Neural cell (in vitro differentiated cells): ENCODE data around the gene BLOC1S5. TPM values are rescaled to one million over a fixed set of nuclear protein-coding genes. Genes with fewer than 3 reads are reported as not detected.

Source experiments
- H2AFZ ChIP-seq: fragments of 200-600, 300-800 bp; sonication (generic), shearing (Covaris generic); 2 replicates; pipeline ENCODE4 v1.6.0; 2014; ENCODE audit warnings: low read depth, mild to moderate bottlenecking, antibody characterized with exemption, low read length, moderate library complexity
- H3F3A ChIP-seq: fragments of 200-600 bp; shearing (Covaris generic); 2 replicates; pipeline ENCODE4 v1.6.1; 2016; ENCODE audit warnings: mild to moderate bottlenecking, moderate library complexity, mixed read lengths, antibody characterized with exemption, low read length; ENCODE audit not compliant: insufficient read depth, poor library complexity, severe bottlenecking
- H3K27ac ChIP-seq: fragments of 200-600, 300-800 bp; sonication (generic), shearing (Covaris generic); 2 replicates; pipeline ENCODE4 v1.5.1; 2014; ENCODE audit warnings: mild to moderate bottlenecking, low read length, moderate library complexity
- H3K27me3 ChIP-seq: fragments of 300-800, 200-600 bp; sonication (generic), shearing (Covaris generic); 2 replicates; pipeline ENCODE4 v1.6.0; 2014; ENCODE audit warnings: mild to moderate bottlenecking, low read depth, low read length, moderate library complexity; ENCODE audit not compliant: insufficient read depth
- H3K36me3 ChIP-seq: fragments of 300-800, 200-600 bp; sonication (generic), shearing (Covaris generic); 2 replicates; pipeline ENCODE4 v1.5.1; 2014; ENCODE audit warnings: mild to moderate bottlenecking, antibody characterized with exemption, low read length, moderate library complexity; ENCODE audit not compliant: insufficient read depth
- H3K4me2 ChIP-seq: fragments of 300-800, 200-600 bp; sonication (generic), shearing (Covaris generic); 2 replicates; pipeline ENCODE4 v1.6.0; 2014; ENCODE audit warnings: mild to moderate bottlenecking, low read length
- H3K4me3 ChIP-seq: fragments of 300-800, 200-600 bp; sonication (generic), shearing (Covaris generic); 2 replicates; pipeline ENCODE4 v1.5.1; 2014; ENCODE audit warnings: mild to moderate bottlenecking, low read length, moderate library complexity
- H3K79me2 ChIP-seq: fragments of 200-600 bp; shearing (Covaris generic); replicated peaks from 2 replicates; pipeline ENCODE4 v1.6.0; 2014; ENCODE audit warnings: mild to moderate bottlenecking, low read length, moderate library complexity; ENCODE audit not compliant: insufficient read depth
- H3K9ac ChIP-seq: fragments of 300-800, 200-600 bp; sonication (generic), shearing (Covaris generic); 2 replicates; pipeline ENCODE4 v1.6.1; 2016; ENCODE audit warnings: mild to moderate bottlenecking, low read length, mixed read lengths
- H3K9me2 ChIP-seq: fragments of 200-600 bp; shearing (Covaris generic); 2 replicates; pipeline ENCODE4 v1.6.1; 2016; ENCODE audit warnings: mild to moderate bottlenecking, low read length, mixed read lengths; ENCODE audit not compliant: insufficient read depth
- H3K9me3 ChIP-seq: fragments of 200-600, 300-800 bp; sonication (generic), shearing (Covaris generic); 2 replicates; pipeline ENCODE4 v1.6.1; 2016; ENCODE audit warnings: mild to moderate bottlenecking, mixed run types, low read length, moderate library complexity, mixed read lengths
- H4K20me1 ChIP-seq: fragments of 200-600 bp; shearing (Covaris generic); 2 replicates; pipeline ENCODE4 v1.6.1; 2016; ENCODE audit warnings: mild to moderate bottlenecking, mixed run types; ENCODE audit not compliant: insufficient read depth
- EP300 ChIP-seq: fragments of 450-650 bp; conservative IDR thresholded peaks from 2 replicates; pipeline ENCODE4 v1.6.1; 2014; ENCODE audit warnings: antibody characterized with exemption, mild to moderate bottlenecking, moderate library complexity; ENCODE audit not compliant: poor library complexity, severe bottlenecking
- EZH2 ChIP-seq: fragments of 200-600, 300-800 bp; shearing (Covaris generic), sonication (generic); IDR thresholded peaks from 2 replicates; pipeline ENCODE4 v1.6.1; 2014; ENCODE audit warnings: antibody characterized with exemption, low read length, borderline replicate concordance, mild to moderate bottlenecking; ENCODE audit not compliant: insufficient read depth, poor library complexity, severe bottlenecking
- MXI1 ChIP-seq: fragments of 450-650 bp; conservative IDR thresholded peaks from 2 replicates; pipeline ENCODE4 v1.6.1; 2014; ENCODE audit warnings: antibody characterized with exemption, mild to moderate bottlenecking; ENCODE audit not compliant: poor library complexity, severe bottlenecking
- POLR2AphosphoS5 ChIP-seq: IDR thresholded peaks from 2 replicates; pipeline ENCODE4 v1.6.1; 2012
- RAD21 ChIP-seq: fragments of 450-650 bp; conservative IDR thresholded peaks from 2 replicates; pipeline ENCODE4 v1.6.1; 2014; ENCODE audit warnings: antibody characterized with exemption, mild to moderate bottlenecking, moderate library complexity
- SMC3 ChIP-seq: fragments of 450-650 bp; conservative IDR thresholded peaks from 2 replicates; pipeline ENCODE4 v1.6.1; 2014; ENCODE audit warnings: antibody characterized with exemption, mild to moderate bottlenecking, moderate library complexity; ENCODE audit not compliant: poor library complexity
- TAF1 ChIP-seq: IDR thresholded peaks from 2 replicates; pipeline ENCODE4 v1.6.1; 2012; ENCODE audit warnings: low read depth
- polyA plus RNA-seq: library from polyadenylated mRNA; depleted of rRNA; stranded (reverse); fragments of >200 nt; gene quantifications from 2 replicates; pipeline ENCODE4 v1.2.3, GENCODE V29; 2014
- TF ChIP-seq, protein P1 (sequence below): IDR thresholded peaks from 2 replicates; pipeline ENCODE4 v1.6.1; 2012; ENCODE audit warnings: borderline replicate concordance
- TF ChIP-seq, protein P2 (sequence below): fragments of 450-650 bp; IDR thresholded peaks from 2 replicates; pipeline ENCODE4 v1.5.1; 2014; ENCODE audit warnings: antibody characterized with exemption, mild to moderate bottlenecking, moderate library complexity; ENCODE audit not compliant: poor library complexity, severe bottlenecking

Gene BLOC1S5
- polyA plus RNA-seq, 1 donor from 2014 or later, result 12.2 TPM

- H3K9me3 ChIP-seq, result no peaks in the 10 kb centered on the region
- H3K4me3 ChIP-seq, result no peak overlapping the region
- H3K9me2 ChIP-seq, result no peaks in the 10 kb centered on the region
- no peaks in the 10 kb centered on the region for H3K79me2 ChIP-seq
- H3K36me3 ChIP-seq, result no peaks in the 10 kb centered on the region
- H3K27ac ChIP-seq, result no peak overlapping the region
- no peaks in the 10 kb centered on the region for H3K27me3 ChIP-seq
- H3K4me2 ChIP-seq, result no peak overlapping the region
- no peaks in the 10 kb centered on the region for H4K20me1 ChIP-seq
- no peak overlapping the region for H3K9ac ChIP-seq
- no peaks in the 10 kb centered on the region for H3F3A ChIP-seq
- TF ChIP-seq MXI1 (no peak), SMC3 (no peak), EZH2 (no peak), POLR2AphosphoS5 (no peak), RAD21 (no peak), TAF1 (no peak), EP300 (no peak)
- TF ChIP-seq, protein P1, sequence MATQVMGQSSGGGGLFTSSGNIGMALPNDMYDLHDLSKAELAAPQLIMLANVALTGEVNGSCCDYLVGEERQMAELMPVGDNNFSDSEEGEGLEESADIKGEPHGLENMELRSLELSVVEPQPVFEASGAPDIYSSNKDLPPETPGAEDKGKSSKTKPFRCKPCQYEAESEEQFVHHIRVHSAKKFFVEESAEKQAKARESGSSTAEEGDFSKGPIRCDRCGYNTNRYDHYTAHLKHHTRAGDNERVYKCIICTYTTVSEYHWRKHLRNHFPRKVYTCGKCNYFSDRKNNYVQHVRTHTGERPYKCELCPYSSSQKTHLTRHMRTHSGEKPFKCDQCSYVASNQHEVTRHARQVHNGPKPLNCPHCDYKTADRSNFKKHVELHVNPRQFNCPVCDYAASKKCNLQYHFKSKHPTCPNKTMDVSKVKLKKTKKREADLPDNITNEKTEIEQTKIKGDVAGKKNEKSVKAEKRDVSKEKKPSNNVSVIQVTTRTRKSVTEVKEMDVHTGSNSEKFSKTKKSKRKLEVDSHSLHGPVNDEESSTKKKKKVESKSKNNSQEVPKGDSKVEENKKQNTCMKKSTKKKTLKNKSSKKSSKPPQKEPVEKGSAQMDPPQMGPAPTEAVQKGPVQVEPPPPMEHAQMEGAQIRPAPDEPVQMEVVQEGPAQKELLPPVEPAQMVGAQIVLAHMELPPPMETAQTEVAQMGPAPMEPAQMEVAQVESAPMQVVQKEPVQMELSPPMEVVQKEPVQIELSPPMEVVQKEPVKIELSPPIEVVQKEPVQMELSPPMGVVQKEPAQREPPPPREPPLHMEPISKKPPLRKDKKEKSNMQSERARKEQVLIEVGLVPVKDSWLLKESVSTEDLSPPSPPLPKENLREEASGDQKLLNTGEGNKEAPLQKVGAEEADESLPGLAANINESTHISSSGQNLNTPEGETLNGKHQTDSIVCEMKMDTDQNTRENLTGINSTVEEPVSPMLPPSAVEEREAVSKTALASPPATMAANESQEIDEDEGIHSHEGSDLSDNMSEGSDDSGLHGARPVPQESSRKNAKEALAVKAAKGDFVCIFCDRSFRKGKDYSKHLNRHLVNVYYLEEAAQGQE, result no peak
- TF ChIP-seq, protein P2, sequence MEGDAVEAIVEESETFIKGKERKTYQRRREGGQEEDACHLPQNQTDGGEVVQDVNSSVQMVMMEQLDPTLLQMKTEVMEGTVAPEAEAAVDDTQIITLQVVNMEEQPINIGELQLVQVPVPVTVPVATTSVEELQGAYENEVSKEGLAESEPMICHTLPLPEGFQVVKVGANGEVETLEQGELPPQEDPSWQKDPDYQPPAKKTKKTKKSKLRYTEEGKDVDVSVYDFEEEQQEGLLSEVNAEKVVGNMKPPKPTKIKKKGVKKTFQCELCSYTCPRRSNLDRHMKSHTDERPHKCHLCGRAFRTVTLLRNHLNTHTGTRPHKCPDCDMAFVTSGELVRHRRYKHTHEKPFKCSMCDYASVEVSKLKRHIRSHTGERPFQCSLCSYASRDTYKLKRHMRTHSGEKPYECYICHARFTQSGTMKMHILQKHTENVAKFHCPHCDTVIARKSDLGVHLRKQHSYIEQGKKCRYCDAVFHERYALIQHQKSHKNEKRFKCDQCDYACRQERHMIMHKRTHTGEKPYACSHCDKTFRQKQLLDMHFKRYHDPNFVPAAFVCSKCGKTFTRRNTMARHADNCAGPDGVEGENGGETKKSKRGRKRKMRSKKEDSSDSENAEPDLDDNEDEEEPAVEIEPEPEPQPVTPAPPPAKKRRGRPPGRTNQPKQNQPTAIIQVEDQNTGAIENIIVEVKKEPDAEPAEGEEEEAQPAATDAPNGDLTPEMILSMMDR, result no peak
- no peak overlapping the region for H2AFZ ChIP-seq
Observed at GRCh38 chr6:7970616-7971015, 93.6 kb downstream of the BLOC1S5 start.

Other genes starting within 250 kb of the BLOC1S5 start
- 34.9 and 37.7 TPM in 2 replicates for gene TXNDC5, start 153.6 kb downstream of the BLOC1S5 start, polyA plus RNA-seq
- 79.6 and 113 TPM in 2 replicates for gene EEF1E1, start 38.2 kb upstream of the BLOC1S5 start, polyA plus RNA-seq